Measurements from ENCODE around the gene NEIL3. TPM values are rescaled to one million over a fixed set of nuclear protein-coding genes. Genes with fewer than 3 reads are reported as not detected.

NEIL3 gene, protein sequence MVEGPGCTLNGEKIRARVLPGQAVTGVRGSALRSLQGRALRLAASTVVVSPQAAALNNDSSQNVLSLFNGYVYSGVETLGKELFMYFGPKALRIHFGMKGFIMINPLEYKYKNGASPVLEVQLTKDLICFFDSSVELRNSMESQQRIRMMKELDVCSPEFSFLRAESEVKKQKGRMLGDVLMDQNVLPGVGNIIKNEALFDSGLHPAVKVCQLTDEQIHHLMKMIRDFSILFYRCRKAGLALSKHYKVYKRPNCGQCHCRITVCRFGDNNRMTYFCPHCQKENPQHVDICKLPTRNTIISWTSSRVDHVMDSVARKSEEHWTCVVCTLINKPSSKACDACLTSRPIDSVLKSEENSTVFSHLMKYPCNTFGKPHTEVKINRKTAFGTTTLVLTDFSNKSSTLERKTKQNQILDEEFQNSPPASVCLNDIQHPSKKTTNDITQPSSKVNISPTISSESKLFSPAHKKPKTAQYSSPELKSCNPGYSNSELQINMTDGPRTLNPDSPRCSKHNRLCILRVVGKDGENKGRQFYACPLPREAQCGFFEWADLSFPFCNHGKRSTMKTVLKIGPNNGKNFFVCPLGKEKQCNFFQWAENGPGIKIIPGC
- 10.8 TPM for polyA plus RNA-seq (2013, experiment 1 of 4)
- 10.0 TPM for polyA plus RNA-seq (2013, experiment 2 of 4)
- polyA plus RNA-seq (2013, experiment 3 of 4), result 10.6 TPM
- 8.4 TPM for polyA plus RNA-seq (2013, experiment 4 of 4)

DNA sequence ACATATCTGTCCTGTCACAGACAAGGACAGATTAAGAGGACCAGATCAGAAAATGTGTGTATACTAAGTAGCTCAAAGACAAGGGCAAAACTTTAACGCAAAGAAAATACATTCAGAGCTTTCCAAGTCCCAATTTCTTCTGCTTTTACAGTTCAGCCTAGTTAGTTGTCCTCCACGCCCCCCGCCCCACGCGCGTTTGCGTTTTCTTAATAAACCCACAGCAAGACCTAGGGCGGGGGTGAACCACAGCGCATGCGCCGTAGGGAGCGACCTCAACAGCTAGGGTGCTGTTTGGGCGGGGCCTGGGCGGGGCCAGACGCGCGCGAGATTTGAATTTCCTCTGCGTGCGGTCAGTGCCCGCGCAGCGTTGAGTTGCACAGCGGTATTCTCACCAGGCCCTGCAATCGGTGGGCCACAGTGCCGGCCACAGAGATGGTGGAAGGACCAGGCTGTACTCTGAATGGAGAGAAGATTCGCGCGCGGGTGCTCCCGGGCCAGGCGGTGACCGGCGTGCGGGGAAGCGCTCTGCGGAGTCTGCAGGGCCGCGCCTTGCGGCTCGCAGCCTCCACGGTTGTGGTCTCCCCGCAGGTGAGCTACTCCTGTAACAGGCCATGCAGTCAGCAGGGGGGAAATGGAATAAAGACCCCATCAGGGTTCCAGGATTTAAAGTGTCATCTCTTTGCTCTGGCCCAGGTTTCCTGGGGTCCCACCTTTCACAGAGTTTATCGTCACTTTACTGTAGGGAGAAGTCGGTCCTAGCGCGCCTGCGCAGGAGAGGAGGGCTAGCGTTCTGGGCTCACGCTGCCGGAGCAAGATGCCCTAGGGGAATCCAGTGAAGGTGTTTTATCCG lies at the start of gene NEIL3:
NEIL3 (plus strand) TSS at position 353 of the 850 bp plus-strand sequence; CDS start at position 433, 80 bp downstream.
- peak within 1 kb of the TSS; percentile 81 for H3K4me3 ChIP-seq (ENCODE audit: insufficient read depth, low read depth, low read length)
- no peaks in the 10 kb centered on the region for H3K4me1 ChIP-seq (ENCODE audit: control insufficient read depth, insufficient read depth, low read length)
- no peak within 1 kb of the TSS for H3K27ac ChIP-seq (ENCODE audit: insufficient read depth, low read depth, low read length, poor library complexity, severe bottlenecking)
- H3K9me3 ChIP-seq (ENCODE audit: control insufficient read depth, low read length), result no peaks in the 10 kb centered on the region
- 2% methylated on average over 52 of the region's 52 CpGs for WGBS, 2 experiments
- H3K36me3 ChIP-seq (ENCODE audit: control insufficient read depth, insufficient read depth, low read length), result no peaks in the 10 kb centered on the region
- H3K27me3 ChIP-seq (ENCODE audit: control insufficient read depth, insufficient read depth, low read length, poor library complexity, severe bottlenecking), result no peaks in the 10 kb centered on the region

DNA sequence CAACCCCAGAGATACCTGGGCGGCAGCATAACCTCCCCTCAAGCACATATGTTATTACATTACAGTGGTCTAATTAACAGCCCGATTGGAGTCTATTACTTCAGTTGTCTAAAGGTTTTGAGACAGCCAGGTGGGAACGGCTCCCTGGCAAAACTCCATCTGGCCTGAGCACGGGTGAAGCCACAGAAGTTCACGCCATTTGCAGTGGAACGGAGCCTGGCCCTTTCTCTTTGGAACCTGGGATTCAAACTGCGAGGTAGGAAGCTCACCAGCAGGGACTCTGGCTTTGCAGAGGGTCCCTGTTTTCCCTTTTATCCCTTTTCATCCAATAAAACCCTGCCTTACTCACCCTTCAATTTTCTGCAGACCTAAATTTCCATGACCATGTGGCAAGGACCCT lies 45.9 kb upstream of the NEIL3 start:
- 85 to 90% methylated on average over 7 of the region's 7 CpGs for WGBS, 2 experiments
- H3K9me3 ChIP-seq (ENCODE audit: control insufficient read depth, low read length), result no peaks in the 10 kb centered on the region
- H3K27ac ChIP-seq (ENCODE audit: insufficient read depth, low read depth, low read length, poor library complexity, severe bottlenecking), result no peak overlapping the region
- no peak overlapping the region for H3K4me3 ChIP-seq (ENCODE audit: insufficient read depth, low read depth, low read length)
- no peaks in the 10 kb centered on the region for H3K27me3 ChIP-seq (ENCODE audit: control insufficient read depth, insufficient read depth, low read length, poor library complexity, severe bottlenecking)
- H3K4me1 ChIP-seq (ENCODE audit: control insufficient read depth, insufficient read depth, low read length), result no peaks in the 10 kb centered on the region
- no peaks in the 10 kb centered on the region for H3K36me3 ChIP-seq (ENCODE audit: control insufficient read depth, insufficient read depth, low read length)

DNA sequence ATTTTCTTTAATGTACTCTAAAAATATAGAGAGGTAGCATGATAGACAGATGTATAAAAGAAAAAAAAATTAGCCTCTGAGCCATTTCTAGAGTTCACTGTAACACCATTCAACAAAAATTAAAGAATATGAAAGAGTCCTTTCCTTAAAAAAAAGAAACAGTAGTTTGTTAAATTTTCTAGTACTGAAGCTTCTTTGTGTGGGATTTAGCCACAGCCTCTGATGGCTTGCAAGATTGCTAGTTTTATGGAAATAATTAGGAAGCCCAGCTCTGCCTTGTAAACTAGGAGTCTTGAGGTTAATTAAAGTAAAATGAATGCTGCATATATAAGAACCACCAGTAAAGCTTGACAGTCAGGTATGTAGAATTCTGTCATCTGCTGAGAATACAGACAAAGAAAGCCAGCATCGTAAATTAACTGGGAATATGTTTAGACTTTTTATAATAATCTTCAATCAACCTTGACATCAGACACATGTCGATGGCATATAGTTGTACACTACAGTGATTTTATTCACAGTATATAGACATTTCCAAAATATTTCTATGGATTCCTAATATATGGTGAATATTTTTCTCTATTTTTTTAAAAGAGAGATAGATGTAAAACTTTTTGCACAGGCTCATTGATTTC lies 44.8 kb upstream of the NEIL3 start:
- WGBS, 2 experiments, result 40% methylated on average over 2 of the region's 2 CpGs; no CpG with 5 or more reads in 1 of the 2 experiments

DNA sequence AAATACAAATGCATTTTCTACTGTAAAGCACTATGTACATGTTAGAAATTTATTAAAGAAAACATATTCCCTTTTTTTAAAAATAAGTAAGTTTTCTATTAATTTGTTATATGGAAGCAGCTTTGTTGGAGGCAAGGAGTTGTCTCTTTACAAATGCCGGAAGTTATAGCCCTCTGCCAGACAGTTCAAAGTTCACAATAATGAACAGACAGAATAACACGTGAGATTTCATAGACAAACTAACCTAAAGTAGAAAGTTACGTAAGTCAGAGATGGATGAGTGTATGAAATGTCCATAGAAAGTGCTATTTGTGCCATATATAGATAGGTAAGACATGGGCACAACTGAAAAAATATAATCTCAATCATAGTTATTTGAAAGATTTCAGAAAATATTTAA lies 43.9 kb upstream of the NEIL3 start:
- 86 to 100% methylated on average over 1 to 3 of the region's 3 CpGs for WGBS, 2 experiments
- no peak overlapping the region for H3K4me3 ChIP-seq (ENCODE audit: insufficient read depth, low read depth, low read length)
- H3K9me3 ChIP-seq (ENCODE audit: control insufficient read depth, low read length), result no peaks in the 10 kb centered on the region
- no peaks in the 10 kb centered on the region for H3K36me3 ChIP-seq (ENCODE audit: control insufficient read depth, insufficient read depth, low read length)
- no peaks in the 10 kb centered on the region for H3K4me1 ChIP-seq (ENCODE audit: control insufficient read depth, insufficient read depth, low read length)
- H3K27me3 ChIP-seq (ENCODE audit: control insufficient read depth, insufficient read depth, low read length, poor library complexity, severe bottlenecking), result no peaks in the 10 kb centered on the region
- H3K27ac ChIP-seq (ENCODE audit: insufficient read depth, low read depth, low read length, poor library complexity, severe bottlenecking), result no peak overlapping the region

More for the DNA sequence above, 44.8 kb upstream of the NEIL3 start:
- H3K9me3 ChIP-seq (ENCODE audit: control insufficient read depth, low read length), result no peaks in the 10 kb centered on the region
- H3K4me3 ChIP-seq (ENCODE audit: insufficient read depth, low read depth, low read length), result no peak overlapping the region
- H3K36me3 ChIP-seq (ENCODE audit: control insufficient read depth, insufficient read depth, low read length), result no peaks in the 10 kb centered on the region
- no peaks in the 10 kb centered on the region for H3K4me1 ChIP-seq (ENCODE audit: control insufficient read depth, insufficient read depth, low read length)
- no peak overlapping the region for H3K27ac ChIP-seq (ENCODE audit: insufficient read depth, low read depth, low read length, poor library complexity, severe bottlenecking)
- no peaks in the 10 kb centered on the region for H3K27me3 ChIP-seq (ENCODE audit: control insufficient read depth, insufficient read depth, low read length, poor library complexity, severe bottlenecking)

DNA sequence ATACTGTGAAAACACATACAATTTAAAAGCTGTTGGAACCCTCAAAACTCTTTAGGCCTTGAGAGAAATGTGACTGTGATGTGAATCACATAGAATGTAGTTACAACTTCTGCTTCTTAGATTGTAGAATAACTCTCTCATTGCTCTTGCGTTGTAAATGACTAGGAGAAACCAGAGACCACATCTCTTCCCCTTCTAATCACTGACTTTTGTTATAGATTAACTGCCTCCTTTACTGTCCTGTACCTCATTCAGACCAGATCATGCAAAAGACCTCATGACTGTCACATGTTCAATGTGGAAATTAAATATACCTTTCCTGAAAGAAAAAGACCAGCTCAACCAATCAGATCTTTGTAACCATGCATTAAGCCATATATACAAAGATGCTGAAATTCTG lies 43.2 kb upstream of the NEIL3 start:
- H3K4me1 ChIP-seq (ENCODE audit: control insufficient read depth, insufficient read depth, low read length), result no peaks in the 10 kb centered on the region
- WGBS, 2 experiments, result 89 to 100% methylated on average over 1 of the region's 1 CpG
- H3K27ac ChIP-seq (ENCODE audit: insufficient read depth, low read depth, low read length, poor library complexity, severe bottlenecking), result no peak overlapping the region
- no peak overlapping the region for H3K4me3 ChIP-seq (ENCODE audit: insufficient read depth, low read depth, low read length)
- H3K36me3 ChIP-seq (ENCODE audit: control insufficient read depth, insufficient read depth, low read length), result no peaks in the 10 kb centered on the region
- no peaks in the 10 kb centered on the region for H3K27me3 ChIP-seq (ENCODE audit: control insufficient read depth, insufficient read depth, low read length, poor library complexity, severe bottlenecking)
- H3K9me3 ChIP-seq (ENCODE audit: control insufficient read depth, low read length), result no peaks in the 10 kb centered on the region

DNA sequence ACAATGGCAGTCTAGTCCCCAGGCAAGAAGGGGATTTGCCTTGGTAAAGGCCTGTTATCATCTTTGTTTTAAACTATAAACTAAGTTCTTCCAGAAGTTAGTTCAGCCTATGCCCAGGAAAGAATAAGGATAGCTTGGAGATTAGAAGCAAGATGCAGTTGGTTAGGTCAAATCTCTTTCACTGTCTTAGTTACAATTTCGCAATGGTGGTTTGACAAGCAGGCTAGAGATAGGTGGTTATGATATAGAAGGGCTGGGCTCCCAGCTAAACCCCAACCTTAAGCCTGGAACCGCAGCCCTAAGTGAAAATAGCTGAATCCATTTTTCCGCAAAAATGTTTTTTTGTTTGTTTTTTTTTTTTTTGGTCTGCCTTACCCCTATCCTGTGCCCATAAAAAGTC lies 41.8 kb upstream of the NEIL3 start:
- WGBS, 2 experiments, result 70 to 83% methylated on average over 3 of the region's 3 CpGs
- Histone ChIP-seq H3K9me3 (ENCODE audit: control insufficient read depth, low read length) (no peaks in the 10 kb centered on the region), H3K4me1 (ENCODE audit: control insufficient read depth, insufficient read depth, low read length) (no peaks in the 10 kb centered on the region), H3K4me3 (ENCODE audit: insufficient read depth, low read depth, low read length) (no peak overlapping the region), H3K36me3 (ENCODE audit: control insufficient read depth, insufficient read depth, low read length) (no peaks in the 10 kb centered on the region), H3K27me3 (ENCODE audit: control insufficient read depth, insufficient read depth, low read length, poor library complexity, severe bottlenecking) (no peaks in the 10 kb centered on the region), H3K27ac (ENCODE audit: insufficient read depth, low read depth, low read length, poor library complexity, severe bottlenecking) (no peak overlapping the region)

DNA sequence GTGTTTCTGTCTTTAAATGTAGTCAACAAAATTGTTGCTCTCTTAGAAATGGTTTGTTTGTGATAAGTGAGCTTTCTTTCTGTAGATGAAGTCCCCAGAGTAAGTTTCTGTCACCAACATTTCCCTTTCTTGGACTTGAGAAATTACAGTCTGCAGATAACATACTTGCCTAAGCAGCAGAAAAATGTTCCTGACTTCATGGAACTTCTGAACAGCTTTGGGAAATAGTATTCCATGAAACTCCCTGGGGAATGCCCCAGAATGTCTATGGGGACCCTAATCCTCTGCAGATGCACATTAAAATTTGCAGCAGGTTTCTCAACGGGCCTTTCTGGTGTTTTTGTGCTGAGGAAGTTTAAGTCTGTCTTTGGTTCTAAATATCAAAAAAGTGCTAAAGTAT lies 38.6 kb upstream of the NEIL3 start:
- no peak overlapping the region for H3K27ac ChIP-seq (ENCODE audit: insufficient read depth, low read depth, low read length, poor library complexity, severe bottlenecking)
- 77 to 78% methylated on average over 1 of the region's 1 CpG for WGBS, 2 experiments
- H3K4me3 ChIP-seq (ENCODE audit: insufficient read depth, low read depth, low read length), result no peak overlapping the region
- H3K9me3 ChIP-seq (ENCODE audit: control insufficient read depth, low read length), result no peaks in the 10 kb centered on the region
- no peaks in the 10 kb centered on the region for H3K4me1 ChIP-seq (ENCODE audit: control insufficient read depth, insufficient read depth, low read length)
- H3K36me3 ChIP-seq (ENCODE audit: control insufficient read depth, insufficient read depth, low read length), result no peaks in the 10 kb centered on the region
- H3K27me3 ChIP-seq (ENCODE audit: control insufficient read depth, insufficient read depth, low read length, poor library complexity, severe bottlenecking), result no peaks in the 10 kb centered on the region

DNA sequence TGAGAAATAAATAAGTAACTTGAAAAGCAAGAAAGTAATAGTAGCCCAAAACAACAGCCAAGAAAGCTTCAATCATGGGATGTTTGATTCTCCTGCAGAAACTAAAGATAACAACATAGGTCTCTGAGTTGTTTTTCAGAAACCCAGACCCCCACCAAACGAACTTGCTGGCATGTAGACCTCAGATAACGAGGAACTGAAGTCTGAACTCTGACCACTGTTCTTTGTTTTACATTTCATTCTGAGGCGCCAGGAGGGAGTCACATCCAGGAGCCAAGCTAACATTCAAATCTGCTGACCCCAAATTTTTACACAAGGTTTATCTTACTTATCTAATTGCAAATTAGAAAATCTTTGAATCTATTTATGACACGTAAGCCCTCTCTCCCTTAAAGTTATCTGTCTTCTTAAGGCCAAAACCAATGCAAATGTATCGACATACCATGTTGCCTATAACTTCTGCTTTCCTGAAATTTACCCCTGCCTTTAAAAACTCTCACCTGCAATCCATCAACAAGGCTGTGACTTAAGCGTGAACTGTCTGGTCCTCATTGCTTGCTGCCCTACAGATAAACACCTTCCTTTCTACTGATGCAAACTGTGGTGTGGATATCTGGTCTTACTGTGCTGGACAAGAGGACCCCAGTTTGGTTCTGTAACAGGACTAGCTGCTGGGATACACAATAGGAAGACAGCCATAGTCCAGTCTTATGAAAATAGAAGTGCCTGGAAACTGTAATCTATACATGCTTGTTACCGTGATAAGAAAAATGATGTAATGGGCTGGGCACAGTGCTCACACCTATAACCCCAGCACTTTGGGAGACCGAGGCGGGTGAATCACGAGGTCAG lies 37.5 kb upstream of the NEIL3 start:
- H3K27me3 ChIP-seq (ENCODE audit: control insufficient read depth, insufficient read depth, low read length, poor library complexity, severe bottlenecking), result no peaks in the 10 kb centered on the region
- no peaks in the 10 kb centered on the region for H3K4me1 ChIP-seq (ENCODE audit: control insufficient read depth, insufficient read depth, low read length)
- no peak overlapping the region for H3K4me3 ChIP-seq (ENCODE audit: insufficient read depth, low read depth, low read length)
- no peaks in the 10 kb centered on the region for H3K9me3 ChIP-seq (ENCODE audit: control insufficient read depth, low read length)
- 83 to 86% methylated on average over 10 of the region's 10 CpGs for WGBS, 2 experiments
- no peaks in the 10 kb centered on the region for H3K36me3 ChIP-seq (ENCODE audit: control insufficient read depth, insufficient read depth, low read length)
- H3K27ac ChIP-seq (ENCODE audit: insufficient read depth, low read depth, low read length, poor library complexity, severe bottlenecking), result no peak overlapping the region

DNA sequence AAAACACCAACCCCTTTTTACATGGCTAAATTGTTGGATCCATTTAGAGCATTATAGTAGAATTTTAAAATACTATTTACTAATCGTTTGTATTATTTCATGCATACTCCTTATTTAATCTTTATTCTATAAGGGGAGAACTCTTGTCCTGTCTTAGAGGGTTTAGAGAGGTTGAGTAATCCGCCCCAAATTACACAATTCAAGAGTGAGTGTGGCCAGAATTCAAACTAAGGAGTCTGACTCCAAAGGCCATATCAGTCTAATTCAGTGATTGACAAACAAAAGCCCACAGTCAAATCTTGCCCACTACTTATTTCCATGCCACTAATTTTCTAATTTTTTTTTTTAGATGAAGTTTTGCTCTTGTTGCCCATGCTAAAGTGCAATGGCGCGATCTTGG lies 33.7 kb upstream of the NEIL3 start:
- 97 to 99% methylated on average over 3 of the region's 4 CpGs for WGBS, 2 experiments
- no peak overlapping the region for H3K27ac ChIP-seq (ENCODE audit: insufficient read depth, low read depth, low read length, poor library complexity, severe bottlenecking)
- H3K4me1 ChIP-seq (ENCODE audit: control insufficient read depth, insufficient read depth, low read length), result no peaks in the 10 kb centered on the region
- H3K9me3 ChIP-seq (ENCODE audit: control insufficient read depth, low read length), result no peaks in the 10 kb centered on the region
- no peak overlapping the region for H3K4me3 ChIP-seq (ENCODE audit: insufficient read depth, low read depth, low read length)
- H3K27me3 ChIP-seq (ENCODE audit: control insufficient read depth, insufficient read depth, low read length, poor library complexity, severe bottlenecking), result no peaks in the 10 kb centered on the region
- H3K36me3 ChIP-seq (ENCODE audit: control insufficient read depth, insufficient read depth, low read length), result no peaks in the 10 kb centered on the region
